ENCODE data around the gene TRIM24. TPM values are rescaled to one million over a fixed set of nuclear protein-coding genes. Genes with fewer than 3 reads are reported as not detected.

The TRIM24 gene
- total and polyA plus RNA-seq, 4 donors: 7.0 to 33.0 (median 17.4) TPM

DNA sequence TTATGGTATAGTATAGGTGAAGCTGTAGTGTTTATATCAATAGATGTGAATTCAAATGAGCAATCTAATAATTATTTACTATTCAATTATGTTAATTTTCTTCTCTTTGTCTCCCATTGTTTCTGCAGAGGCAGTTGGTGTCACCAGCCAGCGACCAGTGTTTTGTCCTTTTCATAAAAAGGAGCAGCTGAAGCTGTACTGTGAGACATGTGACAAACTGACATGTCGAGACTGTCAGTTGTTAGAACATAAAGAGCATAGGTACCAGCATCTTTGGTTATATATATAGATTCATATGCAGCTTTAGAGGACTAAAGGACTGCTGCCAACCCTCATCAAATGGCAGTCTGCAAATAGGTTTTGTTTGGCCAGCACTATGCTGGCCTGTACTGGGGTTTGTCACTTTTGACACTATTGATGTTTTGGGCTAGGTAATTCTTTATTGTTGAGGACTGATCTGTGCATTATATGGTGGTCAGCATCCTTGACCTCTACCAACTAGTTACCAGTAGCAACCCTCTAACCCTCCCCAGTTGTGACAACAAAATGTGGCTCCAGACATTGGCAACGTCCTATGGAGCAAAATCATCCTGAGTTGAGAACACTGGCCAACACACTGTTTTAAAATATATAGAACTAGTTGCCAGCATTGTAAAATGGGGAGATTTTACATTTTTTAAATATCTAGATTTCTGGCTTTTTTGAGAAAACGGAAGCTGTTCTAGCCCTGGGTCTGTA, 59.2 kb downstream of the TRIM24 start:
- peaks cover 0 to 2% (median 0%) of the 10 kb centered on the region in 5 donors for H3K4me1 ChIP-seq (ENCODE audit: control insufficient read depth in 5 of 5, insufficient read depth in 5 of 5, low read length in 5 of 5)
- H3K4me3 ChIP-seq: no peak overlapping the region
- DNase-seq: no peak
- H3K36me3 ChIP-seq (ENCODE audit: control insufficient read depth in 4 of 4, insufficient read depth in 4 of 4, low read length in 4 of 4): peaks cover 5 to 25% (median 13%) of the 10 kb centered on the region in 4 donors
- no peak for ATAC-seq (ENCODE audit: insufficient read depth, low FRiP score)
- H3K27me3 ChIP-seq (ENCODE audit: control insufficient read depth in 3 of 3, insufficient read depth in 3 of 3, low read length in 2 of 3): no peaks in the 10 kb centered on the region
- TF ChIP-seq, protein P1, sequence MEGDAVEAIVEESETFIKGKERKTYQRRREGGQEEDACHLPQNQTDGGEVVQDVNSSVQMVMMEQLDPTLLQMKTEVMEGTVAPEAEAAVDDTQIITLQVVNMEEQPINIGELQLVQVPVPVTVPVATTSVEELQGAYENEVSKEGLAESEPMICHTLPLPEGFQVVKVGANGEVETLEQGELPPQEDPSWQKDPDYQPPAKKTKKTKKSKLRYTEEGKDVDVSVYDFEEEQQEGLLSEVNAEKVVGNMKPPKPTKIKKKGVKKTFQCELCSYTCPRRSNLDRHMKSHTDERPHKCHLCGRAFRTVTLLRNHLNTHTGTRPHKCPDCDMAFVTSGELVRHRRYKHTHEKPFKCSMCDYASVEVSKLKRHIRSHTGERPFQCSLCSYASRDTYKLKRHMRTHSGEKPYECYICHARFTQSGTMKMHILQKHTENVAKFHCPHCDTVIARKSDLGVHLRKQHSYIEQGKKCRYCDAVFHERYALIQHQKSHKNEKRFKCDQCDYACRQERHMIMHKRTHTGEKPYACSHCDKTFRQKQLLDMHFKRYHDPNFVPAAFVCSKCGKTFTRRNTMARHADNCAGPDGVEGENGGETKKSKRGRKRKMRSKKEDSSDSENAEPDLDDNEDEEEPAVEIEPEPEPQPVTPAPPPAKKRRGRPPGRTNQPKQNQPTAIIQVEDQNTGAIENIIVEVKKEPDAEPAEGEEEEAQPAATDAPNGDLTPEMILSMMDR (IDR thresholded peaks at IDR 0.05; ENCODE audit: control extremely low read depth, extremely low read depth): no peak
- WGBS, 2 donors: 97 to 99% methylated on average over 4 of the region's 4 CpGs
- no peak overlapping the region for H3K9ac ChIP-seq (ENCODE audit: insufficient read depth in 1 of 2, low read length in 2 of 2)
- H3K9me3 ChIP-seq (ENCODE audit: control insufficient read depth in 4 of 4, insufficient read depth in 3 of 4, low read length in 3 of 4): peaks cover 0 to 2% (median 0%) of the 10 kb centered on the region in 4 donors
- H3K27ac ChIP-seq (ENCODE audit: low read depth in 1 of 2, low read length in 1 of 2): no peak overlapping the region

DNA sequence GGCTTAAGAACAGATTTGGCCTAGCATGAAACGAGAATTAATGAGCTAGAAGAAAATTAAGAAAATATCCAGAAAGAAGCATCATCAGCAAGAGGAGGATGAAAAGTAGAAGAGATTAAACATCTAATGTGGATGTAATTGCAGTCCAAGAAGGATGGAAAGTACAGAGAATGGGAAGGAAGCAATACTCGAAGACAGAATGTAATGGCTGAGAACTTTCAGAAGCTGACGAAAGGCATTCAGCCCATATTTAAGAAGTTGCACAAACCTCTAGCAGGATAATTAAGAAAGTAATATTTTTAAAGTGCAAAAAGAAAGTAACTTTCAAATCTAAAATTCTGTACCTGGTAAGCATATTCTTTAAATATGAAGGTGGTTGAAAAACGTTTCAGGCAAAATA, 60.7 kb downstream of the TRIM24 start:
- 93 to 96% methylated on average over 4 of the region's 4 CpGs for whole genome bisulfite sequencing, 2 donors
- Histone ChIP-seq H3K9ac (ENCODE audit: insufficient read depth in 1 of 2, low read length in 2 of 2) (no peak overlapping the region), H3K9me3 (ENCODE audit: control insufficient read depth in 4 of 4, insufficient read depth in 3 of 4, low read length in 3 of 4) (peaks cover 0 to 3% (median 1%) of the 10 kb centered on the region in 4 donors), H3K36me3 (ENCODE audit: control insufficient read depth in 4 of 4, insufficient read depth in 4 of 4, low read length in 4 of 4) (peaks cover 5 to 31% (median 18%) of the 10 kb centered on the region in 4 donors), H3K4me1 (ENCODE audit: control insufficient read depth in 5 of 5, insufficient read depth in 5 of 5, low read length in 5 of 5) (no peaks in the 10 kb centered on the region), H3K27me3 (ENCODE audit: control insufficient read depth in 3 of 3, insufficient read depth in 3 of 3, low read length in 2 of 3) (no peaks in the 10 kb centered on the region), H3K4me3 (no peak overlapping the region), H3K27ac (ENCODE audit: low read depth in 1 of 2, low read length in 1 of 2) (no peak overlapping the region)
- ATAC-seq (ENCODE audit: insufficient read depth, low FRiP score) (no peak), DNase-seq (no peak)
- TF ChIP-seq, protein P1 (IDR thresholded peaks at IDR 0.05; ENCODE audit: control extremely low read depth, extremely low read depth): no peak

DNA sequence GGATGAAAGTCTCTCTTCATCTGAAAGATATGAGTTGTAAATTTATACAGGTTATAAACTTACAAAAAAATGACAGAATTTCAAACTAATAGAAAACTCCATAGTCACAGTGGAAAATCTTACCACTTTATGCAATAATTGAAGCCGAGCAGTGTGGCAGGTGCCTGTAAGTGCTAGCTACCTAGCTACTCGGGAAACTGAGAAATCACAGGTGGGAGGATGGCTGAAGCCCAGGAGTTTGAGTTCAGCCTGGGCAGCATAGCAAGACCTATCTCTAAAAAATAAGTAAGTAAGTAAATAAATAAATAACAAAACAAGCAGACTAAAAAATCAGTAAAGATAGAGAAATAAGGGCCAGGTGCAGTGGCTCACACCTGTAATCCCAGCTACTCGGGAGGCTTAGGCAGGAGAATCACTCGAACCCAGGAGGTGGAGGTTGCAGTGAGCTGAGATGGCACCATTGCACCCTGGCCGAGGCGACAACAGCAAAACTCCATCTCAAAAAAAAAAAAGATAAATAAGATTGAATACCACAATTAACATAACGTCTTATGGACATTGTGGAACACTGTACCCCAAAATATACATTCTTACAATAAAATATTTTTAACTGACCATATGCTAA, 61.9 kb downstream of the TRIM24 start:
- H3K27me3 ChIP-seq (ENCODE audit: control insufficient read depth in 3 of 3, insufficient read depth in 3 of 3, low read length in 2 of 3): no peaks in the 10 kb centered on the region
- 97 to 98% methylated on average over 7 of the region's 7 CpGs for WGBS, 2 donors
- no peak overlapping the region for H3K9ac ChIP-seq (ENCODE audit: insufficient read depth in 1 of 2, low read length in 2 of 2)
- peaks cover 0 to 6% (median 5%) of the 10 kb centered on the region in 4 donors for H3K9me3 ChIP-seq (ENCODE audit: control insufficient read depth in 4 of 4, insufficient read depth in 3 of 4, low read length in 3 of 4)
- H3K27ac ChIP-seq (ENCODE audit: low read depth in 1 of 2, low read length in 1 of 2): no peak overlapping the region
- H3K4me1 ChIP-seq (ENCODE audit: control insufficient read depth in 5 of 5, insufficient read depth in 5 of 5, low read length in 5 of 5): no peaks in the 10 kb centered on the region
- H3K36me3 ChIP-seq (ENCODE audit: control insufficient read depth in 4 of 4, insufficient read depth in 4 of 4, low read length in 4 of 4): peaks cover 3 to 39% (median 22%) of the 10 kb centered on the region in 4 donors
- DNase-seq (no peak), ATAC-seq (ENCODE audit: insufficient read depth, low FRiP score) (no peak)
- H3K4me3 ChIP-seq: no peak overlapping the region
- TF ChIP-seq, protein P1 (IDR thresholded peaks at IDR 0.05; ENCODE audit: control extremely low read depth, extremely low read depth): no peak
